Activated gamma-delta T cell (primary cell): Measurements from ENCODE around the gene C19orf25.
A peak's percentile ranks its signal among the peaks of the same experiment; 100 is the strongest.

Source experiments
- DNase-seq: peaks from one replicate; lab custom pipeline; 2025; lab: John Stamatoyannopoulos, UW

C19orf25 gene

GRCh38 chr19:1496714-1497577, 17.9 kb upstream of the C19orf25 start:
- no peak for DNase-seq

GRCh38 chr19:1495799-1496713, 17.0 kb upstream of the C19orf25 start:
- DNase-seq = no peak

- no peak for DNase-seq
Measured at GRCh38 chr19:1495051-1495798, 16.2 kb upstream of the C19orf25 start.

- DNase-seq = no peak
Measured at GRCh38 chr19:1494115-1494815, 15.2 kb upstream of the C19orf25 start.

- DNase-seq = no peak
Measured at GRCh38 chr19:1492474-1493006, 13.5 kb upstream of the C19orf25 start.

- no peak for DNase-seq
Measured at GRCh38 chr19:1491849-1492170, 12.8 kb upstream of the C19orf25 start.

- no peak for DNase-seq
Measured at GRCh38 chr19:1491114-1491848, 12.3 kb upstream of the C19orf25 start, which contains the start of gene REEP6. TSS of gene REEP6 (plus strand) at chr19:1491181. CDS start at chr19:1491270, 89 bp downstream.

- peak; percentile 89 for DNase-seq
Measured at GRCh38 chr19:1490311-1491113, 11.5 kb upstream of the C19orf25 start, which contains the start of gene PCSK4. TSS of gene PCSK4 (minus strand) at chr19:1490350. CDS start at chr19:1490346, 4 bp downstream.

- no peak for DNase-seq
Measured at GRCh38 chr19:1489463-1490310, 10.7 kb upstream of the C19orf25 start.

GRCh38 chr19:1488282-1488601, 9.2 kb upstream of the C19orf25 start:
- no peak for DNase-seq

- no peak for DNase-seq
Measured at GRCh38 chr19:1487576-1488281, 8.7 kb upstream of the C19orf25 start.

GRCh38 chr19:1486720-1487575, 7.9 kb upstream of the C19orf25 start:
- no peak for DNase-seq

GRCh38 chr19:1483979-1484428, 5.0 kb upstream of the C19orf25 start:
- DNase-seq = no peak

GRCh38 chr19:1483131-1483978, 4.3 kb upstream of the C19orf25 start:
- DNase-seq = no peak

GRCh38 chr19:1482361-1483130, 3.5 kb upstream of the C19orf25 start:
- DNase-seq = no peak
